ENCODE measurements around the gene ALG12.
A peak's percentile ranks its signal among the peaks of the same experiment; 100 is the strongest.

The ALG12 gene

GRCh38 chr22:49933236-49934159, 15.3 kb upstream of the ALG12 start:
- no peaks in the 10 kb centered on the region for H3K36me3 Mint-ChIP-seq (ENCODE audit: low read depth)
- no peak overlapping the region for H3K27ac Mint-ChIP-seq
- peaks cover 35% of the 10 kb centered on the region for H3K27me3 Mint-ChIP-seq (ENCODE audit: low read depth, poor library complexity)
- H3K4me3 Mint-ChIP-seq, result no peak overlapping the region
- no peaks in the 10 kb centered on the region for H3K9me3 Mint-ChIP-seq
- TF ChIP-seq, protein P1, sequence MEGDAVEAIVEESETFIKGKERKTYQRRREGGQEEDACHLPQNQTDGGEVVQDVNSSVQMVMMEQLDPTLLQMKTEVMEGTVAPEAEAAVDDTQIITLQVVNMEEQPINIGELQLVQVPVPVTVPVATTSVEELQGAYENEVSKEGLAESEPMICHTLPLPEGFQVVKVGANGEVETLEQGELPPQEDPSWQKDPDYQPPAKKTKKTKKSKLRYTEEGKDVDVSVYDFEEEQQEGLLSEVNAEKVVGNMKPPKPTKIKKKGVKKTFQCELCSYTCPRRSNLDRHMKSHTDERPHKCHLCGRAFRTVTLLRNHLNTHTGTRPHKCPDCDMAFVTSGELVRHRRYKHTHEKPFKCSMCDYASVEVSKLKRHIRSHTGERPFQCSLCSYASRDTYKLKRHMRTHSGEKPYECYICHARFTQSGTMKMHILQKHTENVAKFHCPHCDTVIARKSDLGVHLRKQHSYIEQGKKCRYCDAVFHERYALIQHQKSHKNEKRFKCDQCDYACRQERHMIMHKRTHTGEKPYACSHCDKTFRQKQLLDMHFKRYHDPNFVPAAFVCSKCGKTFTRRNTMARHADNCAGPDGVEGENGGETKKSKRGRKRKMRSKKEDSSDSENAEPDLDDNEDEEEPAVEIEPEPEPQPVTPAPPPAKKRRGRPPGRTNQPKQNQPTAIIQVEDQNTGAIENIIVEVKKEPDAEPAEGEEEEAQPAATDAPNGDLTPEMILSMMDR (IDR thresholded peaks at IDR 0.05), result no peak
- no peak for DNase-seq
- H3K4me1 Mint-ChIP-seq, result peaks cover 30% of the 10 kb centered on the region

GRCh38 chr22:49930596-49931412, 12.6 kb upstream of the ALG12 start:
- H3K27me3 Mint-ChIP-seq (ENCODE audit: low read depth, poor library complexity), result peaks cover 30% of the 10 kb centered on the region
- H3K4me3 Mint-ChIP-seq, result no peak overlapping the region
- TF ChIP-seq, protein P1 (IDR thresholded peaks at IDR 0.05), result peak; percentile 36
- no peaks in the 10 kb centered on the region for H3K36me3 Mint-ChIP-seq (ENCODE audit: low read depth)
- DNase-seq, result no peak
- H3K9me3 Mint-ChIP-seq, result no peaks in the 10 kb centered on the region
- H3K4me1 Mint-ChIP-seq, result peaks cover 22% of the 10 kb centered on the region
- peak overlapping the region; percentile 47 for H3K27ac Mint-ChIP-seq

GRCh38 chr22:49929994-49930575, 11.8 kb upstream of the ALG12 start:
- H3K9me3 Mint-ChIP-seq, result no peaks in the 10 kb centered on the region
- TF ChIP-seq, protein P1 (IDR thresholded peaks at IDR 0.05), result no peak
- peaks cover 4% of the 10 kb centered on the region for H3K36me3 Mint-ChIP-seq (ENCODE audit: low read depth)
- H3K4me3 Mint-ChIP-seq, result no peak overlapping the region
- H3K27ac Mint-ChIP-seq, result no peak overlapping the region
- no peak for DNase-seq
- H3K27me3 Mint-ChIP-seq (ENCODE audit: low read depth, poor library complexity), result peaks cover 30% of the 10 kb centered on the region
- H3K4me1 Mint-ChIP-seq, result peaks cover 26% of the 10 kb centered on the region

DNA sequence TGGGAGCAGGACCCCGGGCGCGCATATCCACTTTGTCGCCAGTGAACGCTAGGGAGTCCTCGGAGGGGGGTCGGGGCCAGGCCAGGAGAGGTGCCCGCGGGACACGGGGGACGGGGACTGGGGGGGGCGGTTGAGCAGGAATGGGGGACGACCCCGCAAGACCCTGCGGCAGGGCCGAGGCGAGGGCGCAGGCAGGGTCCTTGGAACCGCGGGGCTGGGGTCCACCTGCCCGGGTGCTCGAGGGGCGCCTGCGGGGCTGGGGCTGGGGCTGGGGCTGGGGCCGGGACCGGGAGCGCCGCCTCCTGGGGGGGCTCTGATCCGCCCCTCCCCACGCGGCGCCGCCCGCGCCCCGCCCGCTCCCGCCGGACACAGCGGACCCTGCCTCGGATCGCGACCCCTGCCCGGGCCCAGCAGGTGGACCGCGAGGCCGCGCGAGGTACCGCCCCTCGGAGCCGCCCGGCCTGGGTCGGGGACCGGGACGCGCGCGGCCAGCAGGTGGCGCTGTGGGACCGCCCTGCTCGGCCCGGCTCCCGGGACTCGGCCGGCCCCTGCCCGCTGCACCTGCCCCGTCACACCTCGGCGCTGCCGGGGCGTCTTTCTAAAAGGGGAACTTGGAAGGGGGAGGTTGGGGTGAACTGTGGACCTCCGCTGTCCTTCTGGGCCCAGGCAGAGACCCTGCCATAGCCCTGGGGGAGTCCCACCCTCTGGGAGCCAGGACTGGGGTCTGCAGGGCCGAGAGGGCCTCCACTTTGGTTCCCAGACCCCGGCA, 11.2 kb upstream of the ALG12 start:
- Mint-ChIP-seq H3K27ac (no peak overlapping the region), H3K4me3 (no peak overlapping the region), H3K36me3 (ENCODE audit: low read depth) (peaks cover 5% of the 10 kb centered on the region), H3K4me1 (peaks cover 28% of the 10 kb centered on the region), H3K9me3 (no peaks in the 10 kb centered on the region), H3K27me3 (ENCODE audit: low read depth, poor library complexity) (peaks cover 30% of the 10 kb centered on the region)
- TF ChIP-seq, protein P1 (IDR thresholded peaks at IDR 0.05), result peak; percentile 51
- peak; percentile 89 for DNase-seq

DNA sequence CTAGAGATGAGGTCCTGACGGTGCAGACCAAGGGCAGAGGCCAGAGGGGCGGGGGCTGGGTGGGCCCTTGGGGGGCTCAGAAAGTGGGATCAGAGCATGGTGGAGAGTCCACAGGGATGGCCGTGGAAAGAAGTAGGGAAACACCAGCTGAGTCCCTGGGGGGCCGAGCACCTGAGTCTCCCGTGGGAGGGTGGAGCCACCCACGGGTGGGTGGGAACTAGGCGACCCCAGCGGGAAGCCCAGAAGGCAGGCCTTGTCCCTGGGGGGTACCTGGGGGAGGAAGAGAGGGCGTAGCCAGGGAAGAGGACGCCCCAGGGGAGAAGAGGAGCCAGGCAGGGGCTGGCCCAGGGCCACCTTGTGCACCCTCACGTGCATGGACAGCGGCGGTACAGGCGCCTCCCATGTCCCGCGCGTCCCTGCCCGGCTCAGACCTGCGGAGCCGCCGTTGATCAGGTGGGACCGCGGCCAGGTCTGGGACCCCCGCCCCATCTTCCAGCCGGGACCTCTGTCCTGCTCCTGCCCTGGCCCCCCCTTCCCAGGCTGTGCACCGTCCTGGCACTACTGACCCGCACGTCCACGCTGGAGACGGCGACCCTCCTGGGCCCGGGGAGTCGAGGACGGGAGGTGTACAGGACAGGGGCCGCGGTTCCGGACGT, 10.4 kb upstream of the ALG12 start:
- TF ChIP-seq, protein P1 (IDR thresholded peaks at IDR 0.05), result no peak
- no peak overlapping the region for H3K27ac Mint-ChIP-seq

More for the DNA sequence above, 10.4 kb upstream of the ALG12 start:
- peaks cover 25% of the 10 kb centered on the region for H3K27me3 Mint-ChIP-seq (ENCODE audit: low read depth, poor library complexity)
- peaks cover 5% of the 10 kb centered on the region for H3K36me3 Mint-ChIP-seq (ENCODE audit: low read depth)
- peaks cover 34% of the 10 kb centered on the region for H3K4me1 Mint-ChIP-seq
- no peaks in the 10 kb centered on the region for H3K9me3 Mint-ChIP-seq
- no peak overlapping the region for H3K4me3 Mint-ChIP-seq
- no peak for DNase-seq
